Stimulated activated CD8-positive, alpha-beta memory T cell treated with anti-CD3 and anti-CD28 coated beads, Interleukin-4, amount 100 ng/mL, for 48 hours (primary cell): ENCODE results near the gene KDM4B.
"Not testable (repeated sequence)": the region's sequence is repeated elsewhere in the genome, so short reads cannot be mapped to it uniquely, and the experiment has no call there.

Experiments used
- DNase-seq: peaks from one replicate; pipeline ENCODE4 v3.0.0-alpha.2; 2020

Gene KDM4B

GRCh38 chr19:5186293-5187050, 217.6 kb downstream of the KDM4B start:
- DNase-seq = no peak

DNA sequence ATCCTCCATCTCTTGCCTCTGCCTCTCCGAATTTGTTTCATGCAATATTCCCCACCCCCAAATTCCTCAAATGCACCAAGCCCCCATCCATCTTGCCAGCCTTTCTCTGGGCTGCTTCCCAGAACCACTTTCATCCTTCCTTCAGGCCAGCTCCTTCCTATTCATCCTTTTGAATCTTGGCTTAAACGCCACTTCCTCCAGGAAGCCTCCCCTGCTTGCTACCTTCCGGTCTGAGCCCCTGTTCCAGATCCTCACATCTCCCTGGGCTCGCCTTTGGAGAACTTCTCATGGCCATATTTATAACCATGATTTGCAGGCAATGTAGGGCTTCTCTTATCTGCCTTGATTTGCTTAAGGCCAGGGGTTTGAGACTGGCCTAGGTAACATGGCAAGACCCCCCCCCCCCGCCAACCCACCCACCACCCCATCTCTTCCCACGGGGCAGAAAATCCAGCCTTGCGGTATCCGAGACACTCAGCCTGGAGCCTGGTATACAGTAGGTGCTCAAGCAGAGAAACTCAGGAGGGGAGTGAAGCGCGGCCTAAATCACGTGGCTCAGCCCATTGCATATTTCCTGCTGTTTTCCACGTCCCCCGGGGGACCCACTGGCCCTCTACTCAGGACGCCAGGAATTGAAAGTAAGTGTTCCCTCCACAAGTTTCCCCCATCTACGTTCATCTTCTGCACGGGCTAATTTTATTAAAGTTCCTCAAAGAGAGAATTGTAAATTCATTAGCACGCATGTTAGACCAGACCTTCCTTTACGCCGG, 219.8 kb downstream of the KDM4B start:
- no peak for DNase-seq

DNA sequence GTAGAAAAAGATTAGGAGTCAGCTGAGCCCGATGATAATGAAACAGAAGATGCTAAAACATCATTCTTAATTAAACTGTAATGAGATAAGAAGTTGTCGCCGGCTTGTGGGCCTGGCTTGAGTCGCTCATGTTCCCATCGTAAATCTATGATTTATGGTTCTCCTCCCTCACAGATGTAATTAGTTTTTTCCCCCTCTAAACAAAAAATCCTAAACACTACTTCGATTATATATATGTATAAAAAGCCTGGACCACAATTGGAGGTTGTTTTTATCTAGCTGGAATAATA, 220.3 kb downstream of the KDM4B start:
- no peak for DNase-seq

DNA sequence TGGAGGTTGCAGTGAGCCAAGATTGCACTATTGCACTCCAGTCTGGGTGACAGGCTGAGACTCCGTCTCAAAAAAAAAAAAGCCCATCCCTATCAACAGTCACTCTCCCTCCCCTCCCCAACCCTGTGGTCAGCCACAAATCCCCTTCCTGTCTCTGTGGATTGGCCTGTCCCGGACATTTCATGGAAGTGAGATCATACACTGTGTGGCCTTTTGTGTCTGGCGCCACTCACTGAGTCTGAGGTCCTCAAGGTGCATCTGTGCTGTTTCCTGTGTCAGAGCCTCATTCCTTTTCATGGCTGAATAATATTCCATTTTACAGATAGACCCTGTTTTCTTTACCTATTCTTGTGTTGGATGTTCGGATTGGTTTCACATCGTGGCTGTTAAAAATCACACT, 222.2 kb downstream of the KDM4B start:
- no peak for DNase-seq

DNA sequence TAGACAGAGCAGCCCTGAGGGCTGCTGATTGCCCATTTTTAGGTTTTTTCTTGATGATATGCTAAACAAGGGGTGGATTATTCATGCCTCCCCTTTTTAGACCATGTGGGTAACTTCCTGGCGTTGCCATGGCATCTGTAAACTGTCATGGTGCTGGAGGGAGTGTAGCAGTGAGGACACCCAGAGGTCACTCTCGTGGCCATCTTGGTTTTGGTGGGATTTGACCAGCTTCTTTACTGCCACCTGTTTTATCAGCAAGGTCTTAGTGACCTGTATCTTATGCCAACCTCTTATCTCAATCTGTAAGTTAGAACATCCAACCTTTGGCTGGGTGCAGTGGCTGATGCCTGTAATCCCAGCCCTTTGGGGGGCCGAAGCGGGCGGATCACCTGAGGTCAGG, 223.7 kb downstream of the KDM4B start:
- no peak for DNase-seq

DNA sequence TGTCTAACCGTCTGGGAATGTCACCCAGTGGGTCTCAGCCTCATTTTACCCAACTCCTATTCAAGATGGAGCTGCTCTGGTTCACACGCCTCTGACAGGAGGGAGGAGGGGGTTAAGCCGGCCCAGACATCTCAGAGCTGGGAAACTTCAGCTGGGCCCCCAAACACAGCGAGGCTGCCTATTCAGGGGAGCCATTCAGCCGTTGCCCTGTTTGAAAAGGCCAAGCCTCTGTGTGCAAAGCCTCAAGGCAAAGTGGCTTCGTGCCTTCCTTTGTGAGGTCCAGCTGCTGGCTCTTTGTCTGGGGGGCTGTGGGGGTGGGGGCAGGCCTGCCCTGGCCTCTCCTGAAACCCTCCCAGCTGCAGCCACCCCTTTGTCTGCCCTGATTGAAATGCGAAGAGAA, 224.3 kb downstream of the KDM4B start:
- no peak for DNase-seq

DNA sequence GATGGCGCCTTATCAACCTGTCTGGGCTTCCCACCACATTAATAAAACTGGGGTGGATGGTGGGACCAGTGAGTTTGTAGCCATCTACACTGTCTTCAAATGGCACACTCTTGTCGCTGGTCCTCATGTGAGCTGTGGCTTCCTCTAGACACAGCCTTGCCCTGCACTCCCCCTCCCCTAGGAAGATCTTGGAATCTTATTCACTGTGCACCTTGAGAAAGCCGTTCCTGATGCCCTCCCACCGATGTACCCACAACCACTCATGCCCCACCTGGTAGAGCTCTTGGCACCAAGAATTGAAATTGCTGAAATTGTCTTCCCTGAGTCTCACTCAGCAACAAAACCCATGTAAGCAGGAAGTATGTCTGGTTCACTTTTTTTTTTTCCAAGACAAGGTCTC, 225.7 kb downstream of the KDM4B start:
- DNase-seq = no peak

- DNase-seq = not testable (repeated sequence)
These were observed 226.7 kb downstream of the KDM4B start for GRCh38 chr19:5195587-5195986.

- no peak for DNase-seq
These were observed 227.9 kb downstream of the KDM4B start for GRCh38 chr19:5196832-5197231.

GRCh38 chr19:5200844-5201243, 231.9 kb downstream of the KDM4B start:
- no peak for DNase-seq

DNA sequence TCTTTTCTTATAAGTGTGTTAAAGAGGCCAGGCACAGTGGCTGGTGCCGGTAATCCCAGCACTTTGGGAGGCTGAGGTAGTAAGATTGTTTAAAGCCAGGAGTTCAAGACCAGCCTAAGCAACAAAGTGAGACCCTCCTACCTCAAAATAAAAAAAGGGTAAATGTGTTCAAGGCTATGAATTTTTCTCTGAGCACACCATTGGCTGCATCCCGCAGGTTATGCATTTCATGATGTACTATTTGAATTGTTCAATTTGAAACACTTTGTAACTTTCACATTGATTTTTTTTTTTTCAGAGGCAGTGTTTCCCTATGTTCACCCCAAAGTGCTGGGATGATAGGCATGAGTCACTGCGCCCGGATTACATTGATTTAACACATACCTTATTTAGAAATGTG, 233.6 kb downstream of the KDM4B start:
- DNase-seq = no peak
